ENCODE measurements around the gene SDR42E2.

The SDR42E2 gene

GRCh38 chr16:22202261-22202637 lies 39.9 kb downstream of the SDR42E2 start:
- no peaks in the 10 kb centered on the region for H3K36me3 ChIP-seq (ENCODE audit: insufficient read depth, low read length)
- H3K9me3 ChIP-seq (ENCODE audit: low read length) = no peaks in the 10 kb centered on the region
- H3K4me3 ChIP-seq (ENCODE audit: low read length) = no peak overlapping the region
- no peak overlapping the region for H2AFZ ChIP-seq (ENCODE audit: low read depth, low read length)
- H3K4me1 ChIP-seq (ENCODE audit: insufficient read depth, low read length) = no peaks in the 10 kb centered on the region
- no peaks in the 10 kb centered on the region for H3K27me3 ChIP-seq (ENCODE audit: insufficient read depth, low read length)

- Histone ChIP-seq H3K4me1 (ENCODE audit: insufficient read depth, low read length) (no peaks in the 10 kb centered on the region), H3K4me3 (ENCODE audit: low read length) (no peak overlapping the region), H3K27me3 (ENCODE audit: insufficient read depth, low read length) (no peaks in the 10 kb centered on the region), H3K9me3 (ENCODE audit: low read length) (no peaks in the 10 kb centered on the region), H2AFZ (ENCODE audit: low read depth, low read length) (no peak overlapping the region), H3K36me3 (ENCODE audit: insufficient read depth, low read length) (no peaks in the 10 kb centered on the region)
These were observed 40.8 kb downstream of the SDR42E2 start for GRCh38 chr16:22203091-22203490.

GRCh38 chr16:22204091-22204655 lies 41.9 kb downstream of the SDR42E2 start:
- no peaks in the 10 kb centered on the region for H3K9me3 ChIP-seq (ENCODE audit: low read length)
- no peaks in the 10 kb centered on the region for H3K27me3 ChIP-seq (ENCODE audit: insufficient read depth, low read length)
- no peak overlapping the region for H3K4me3 ChIP-seq (ENCODE audit: low read length)
- no peaks in the 10 kb centered on the region for H3K4me1 ChIP-seq (ENCODE audit: insufficient read depth, low read length)
- H2AFZ ChIP-seq (ENCODE audit: low read depth, low read length) = no peak overlapping the region
- no peaks in the 10 kb centered on the region for H3K36me3 ChIP-seq (ENCODE audit: insufficient read depth, low read length)

- H3K27me3 ChIP-seq (ENCODE audit: insufficient read depth, low read length) = no peaks in the 10 kb centered on the region
- no peaks in the 10 kb centered on the region for H3K9me3 ChIP-seq (ENCODE audit: low read length)
- H2AFZ ChIP-seq (ENCODE audit: low read depth, low read length) = peak overlapping the region; percentile 79
- H3K36me3 ChIP-seq (ENCODE audit: insufficient read depth, low read length) = no peaks in the 10 kb centered on the region
- peak overlapping the region; percentile 92 for H3K4me3 ChIP-seq (ENCODE audit: low read length)
- H3K4me1 ChIP-seq (ENCODE audit: insufficient read depth, low read length) = no peaks in the 10 kb centered on the region
These were observed 43.3 kb downstream of the SDR42E2 start for GRCh38 chr16:22205577-22206012.

- Histone ChIP-seq H3K36me3 (ENCODE audit: insufficient read depth, low read length) (no peaks in the 10 kb centered on the region), H3K27me3 (ENCODE audit: insufficient read depth, low read length) (no peaks in the 10 kb centered on the region), H3K4me3 (ENCODE audit: low read length) (peak within 1 kb of the TSS; percentile 92), H3K4me1 (ENCODE audit: insufficient read depth, low read length) (no peaks in the 10 kb centered on the region), H2AFZ (ENCODE audit: low read depth, low read length) (peak within 1 kb of the TSS; percentile 99), H3K9me3 (ENCODE audit: low read length) (no peaks in the 10 kb centered on the region)
These were observed 43.9 kb downstream of the SDR42E2 start, which contains the start of gene EEF2K for GRCh38 chr16:22206013-22206841. Gene EEF2K (plus strand): TSS chr16:22206278. CDS start chr16:22225730, 19,452 bp downstream.

- H3K4me1 ChIP-seq (ENCODE audit: insufficient read depth, low read length) = no peaks in the 10 kb centered on the region
- peak overlapping the region; percentile 92 for H3K4me3 ChIP-seq (ENCODE audit: low read length)
- H3K27me3 ChIP-seq (ENCODE audit: insufficient read depth, low read length) = no peaks in the 10 kb centered on the region
- no peaks in the 10 kb centered on the region for H3K9me3 ChIP-seq (ENCODE audit: low read length)
- H2AFZ ChIP-seq (ENCODE audit: low read depth, low read length) = peak overlapping the region; percentile 99
- H3K36me3 ChIP-seq (ENCODE audit: insufficient read depth, low read length) = no peaks in the 10 kb centered on the region
These were observed 44.8 kb downstream of the SDR42E2 start for GRCh38 chr16:22206842-22207714.

- Histone ChIP-seq H3K27me3 (ENCODE audit: insufficient read depth, low read length) (no peaks in the 10 kb centered on the region), H3K36me3 (ENCODE audit: insufficient read depth, low read length) (no peaks in the 10 kb centered on the region), H3K4me1 (ENCODE audit: insufficient read depth, low read length) (no peaks in the 10 kb centered on the region), H2AFZ (ENCODE audit: low read depth, low read length) (no peak overlapping the region), H3K9me3 (ENCODE audit: low read length) (no peaks in the 10 kb centered on the region), H3K4me3 (ENCODE audit: low read length) (no peak overlapping the region)
These were observed 45.5 kb downstream of the SDR42E2 start for GRCh38 chr16:22207715-22208360.

- Histone ChIP-seq H3K27me3 (ENCODE audit: insufficient read depth, low read length) (no peaks in the 10 kb centered on the region), H3K4me3 (ENCODE audit: low read length) (no peak overlapping the region), H3K9me3 (ENCODE audit: low read length) (peaks cover 2% of the 10 kb centered on the region), H2AFZ (ENCODE audit: low read depth, low read length) (no peak overlapping the region), H3K36me3 (ENCODE audit: insufficient read depth, low read length) (no peaks in the 10 kb centered on the region), H3K4me1 (ENCODE audit: insufficient read depth, low read length) (no peaks in the 10 kb centered on the region)
These were observed 48.0 kb downstream of the SDR42E2 start for GRCh38 chr16:22210285-22210684.

- Histone ChIP-seq H3K27me3 (ENCODE audit: insufficient read depth, low read length) (no peaks in the 10 kb centered on the region), H2AFZ (ENCODE audit: low read depth, low read length) (no peak overlapping the region), H3K9me3 (ENCODE audit: low read length) (peaks cover 2% of the 10 kb centered on the region), H3K4me1 (ENCODE audit: insufficient read depth, low read length) (no peaks in the 10 kb centered on the region), H3K4me3 (ENCODE audit: low read length) (no peak overlapping the region), H3K36me3 (ENCODE audit: insufficient read depth, low read length) (no peaks in the 10 kb centered on the region)
These were observed 48.5 kb downstream of the SDR42E2 start for GRCh38 chr16:22210854-22211253.

GRCh38 chr16:22213236-22213635 lies 50.9 kb downstream of the SDR42E2 start:
- no peak overlapping the region for H3K4me3 ChIP-seq (ENCODE audit: low read length)
- no peaks in the 10 kb centered on the region for H3K36me3 ChIP-seq (ENCODE audit: insufficient read depth, low read length)
- no peak overlapping the region for H2AFZ ChIP-seq (ENCODE audit: low read depth, low read length)
- H3K27me3 ChIP-seq (ENCODE audit: insufficient read depth, low read length) = no peaks in the 10 kb centered on the region
- peaks cover 2% of the 10 kb centered on the region for H3K9me3 ChIP-seq (ENCODE audit: low read length)
- H3K4me1 ChIP-seq (ENCODE audit: insufficient read depth, low read length) = no peaks in the 10 kb centered on the region

GRCh38 chr16:22213801-22214200 lies 51.5 kb downstream of the SDR42E2 start:
- Histone ChIP-seq H2AFZ (ENCODE audit: low read depth, low read length) (no peak overlapping the region), H3K36me3 (ENCODE audit: insufficient read depth, low read length) (no peaks in the 10 kb centered on the region), H3K4me3 (ENCODE audit: low read length) (no peak overlapping the region), H3K9me3 (ENCODE audit: low read length) (peaks cover 2% of the 10 kb centered on the region), H3K27me3 (ENCODE audit: insufficient read depth, low read length) (no peaks in the 10 kb centered on the region), H3K4me1 (ENCODE audit: insufficient read depth, low read length) (no peaks in the 10 kb centered on the region)

GRCh38 chr16:22214402-22214801 lies 52.1 kb downstream of the SDR42E2 start:
- no peak overlapping the region for H3K4me3 ChIP-seq (ENCODE audit: low read length)
- H3K27me3 ChIP-seq (ENCODE audit: insufficient read depth, low read length) = no peaks in the 10 kb centered on the region
- H2AFZ ChIP-seq (ENCODE audit: low read depth, low read length) = no peak overlapping the region
- no peaks in the 10 kb centered on the region for H3K36me3 ChIP-seq (ENCODE audit: insufficient read depth, low read length)
- H3K4me1 ChIP-seq (ENCODE audit: insufficient read depth, low read length) = no peaks in the 10 kb centered on the region
- H3K9me3 ChIP-seq (ENCODE audit: low read length) = peaks cover 2% of the 10 kb centered on the region
